CD4-positive, alpha-beta T cell treated with Interleukin-10 for 1 hour (primary cell): ENCODE data around the gene MEGF11.

Experiments used
- DNase-seq: peaks from one replicate; pipeline ENCODE4 v3.0.0-alpha.2; 2020

MEGF11 gene

GRCh38 chr15:66080717-66081398, 172.7 kb downstream of the MEGF11 start:
- DNase-seq: no peak

- DNase-seq: no peak
These were observed 174.6 kb downstream of the MEGF11 start for GRCh38 chr15:66078929-66079275.

GRCh38 chr15:66078196-66078928, 175.2 kb downstream of the MEGF11 start:
- no peak for DNase-seq

DNA sequence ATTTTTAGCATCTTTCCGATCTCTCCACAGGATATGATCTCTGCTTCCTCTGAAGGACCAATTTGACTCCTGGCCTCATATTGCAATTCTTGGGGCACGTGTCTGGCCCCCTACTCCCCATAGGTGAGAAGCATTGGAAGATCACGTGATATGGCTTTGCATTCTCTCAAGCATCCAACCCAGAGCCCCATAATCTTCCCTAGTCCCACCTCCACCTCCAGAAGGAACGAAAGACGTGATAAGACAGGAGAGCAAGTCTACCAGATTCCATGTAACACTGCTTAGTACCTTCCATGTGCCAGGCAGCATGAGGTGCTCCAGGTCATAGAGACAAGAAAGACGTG, 176.3 kb downstream of the MEGF11 start:
- no peak for DNase-seq

- DNase-seq: no peak
These were observed 176.8 kb downstream of the MEGF11 start for GRCh38 chr15:66076591-66077319.

GRCh38 chr15:66075947-66076346, 177.6 kb downstream of the MEGF11 start:
- DNase-seq: no peak

- no peak for DNase-seq
These were observed 180.8 kb downstream of the MEGF11 start for GRCh38 chr15:66072616-66073361.

- DNase-seq: no peak
These were observed 181.6 kb downstream of the MEGF11 start for GRCh38 chr15:66071921-66072295.

- no peak for DNase-seq
These were observed 182.2 kb downstream of the MEGF11 start for GRCh38 chr15:66071160-66071920.

DNA sequence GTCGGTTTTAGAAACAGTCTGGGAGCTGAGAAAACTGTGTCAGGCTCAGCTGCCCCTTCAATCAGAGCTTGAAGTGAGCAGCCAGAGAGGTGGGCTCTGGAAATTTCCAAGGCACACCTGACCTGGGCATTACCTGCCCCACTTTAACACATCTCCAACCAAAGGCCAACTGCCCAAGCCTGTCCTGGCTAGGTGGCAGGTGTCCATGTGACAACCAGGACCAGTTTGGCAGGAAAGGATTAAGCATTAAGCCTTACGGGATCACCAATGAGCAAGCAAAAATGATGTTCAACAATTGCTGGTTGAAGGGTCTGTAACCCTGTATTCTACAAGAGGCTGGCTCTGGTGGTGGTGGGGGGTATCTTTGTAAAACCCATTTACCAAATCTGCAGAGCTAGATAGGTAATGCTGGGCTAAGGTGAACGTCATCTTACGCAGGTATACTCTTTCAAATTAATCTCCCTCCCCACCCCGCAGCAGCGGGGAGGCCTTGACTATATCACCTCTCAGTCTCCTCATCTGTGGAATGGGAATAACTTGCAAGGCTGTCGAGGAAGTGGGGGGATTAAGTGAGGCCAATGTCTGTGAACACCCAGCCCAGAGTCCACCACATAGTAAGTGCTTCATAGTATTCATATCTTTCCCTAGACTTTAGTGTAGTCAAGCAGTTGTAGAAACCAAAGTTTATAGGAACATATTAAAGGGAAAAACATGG, 183.2 kb downstream of the MEGF11 start:
- no peak for DNase-seq

GRCh38 chr15:66069751-66070150, 183.8 kb downstream of the MEGF11 start:
- no peak for DNase-seq

DNA sequence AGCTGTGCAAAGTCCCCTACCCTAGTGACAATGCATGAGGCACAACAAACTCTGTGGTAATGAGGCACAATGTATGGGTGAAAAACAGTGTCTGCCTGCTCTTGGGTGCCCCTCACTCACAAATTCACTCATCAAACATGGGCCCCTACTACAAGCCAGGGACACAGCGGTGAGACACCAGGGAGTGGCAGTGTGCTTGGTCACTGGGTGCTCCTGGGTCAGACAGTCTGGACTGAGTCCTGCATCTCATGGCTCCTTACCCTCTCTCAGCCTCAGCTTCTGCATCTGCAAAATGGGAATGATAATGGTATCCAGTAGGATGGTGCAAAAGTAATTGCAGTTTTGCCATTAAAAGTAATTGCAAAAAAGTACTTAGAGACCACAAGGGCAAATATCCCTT, 184.7 kb downstream of the MEGF11 start:
- no peak for DNase-seq

DNA sequence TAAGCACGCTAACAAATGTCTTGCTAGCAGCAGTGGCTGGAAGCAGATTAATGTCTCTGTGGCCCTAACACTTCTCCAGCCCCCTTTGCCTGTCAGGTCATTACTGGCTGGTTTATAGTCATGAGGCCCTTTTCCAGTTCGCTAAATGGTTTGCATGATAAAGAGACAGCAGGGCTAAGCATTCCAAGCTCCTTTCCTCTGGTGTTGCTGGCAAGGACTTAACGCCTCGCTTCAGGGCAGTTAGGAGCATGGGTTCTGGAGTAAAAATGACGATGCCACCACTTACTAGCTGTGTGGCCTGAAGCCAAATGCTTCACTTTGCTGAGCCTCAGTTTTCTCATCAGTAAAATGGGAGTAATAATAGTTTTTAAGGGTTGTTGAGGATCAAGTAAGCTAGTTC, 185.9 kb downstream of the MEGF11 start:
- DNase-seq: no peak

DNA sequence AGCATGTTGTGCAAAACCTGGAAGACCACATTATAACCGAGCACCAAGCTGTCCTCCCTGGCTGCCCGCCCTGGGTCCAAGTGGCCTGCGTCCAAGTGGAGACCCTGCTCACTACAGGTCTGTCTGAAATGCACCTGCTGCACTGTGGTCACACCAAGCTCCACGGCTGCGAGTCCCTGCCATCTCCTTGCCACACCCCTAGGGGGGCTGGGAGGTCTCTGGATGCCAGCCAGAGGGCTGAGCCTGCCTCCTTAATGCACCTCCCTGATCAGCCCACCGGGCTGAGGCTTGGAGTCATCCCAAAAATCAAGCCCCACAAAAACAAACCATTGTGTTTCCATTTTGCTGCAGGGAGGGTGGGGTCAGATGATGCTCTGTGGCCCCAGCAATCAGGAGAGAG, 187.1 kb downstream of the MEGF11 start:
- DNase-seq: no peak

DNA sequence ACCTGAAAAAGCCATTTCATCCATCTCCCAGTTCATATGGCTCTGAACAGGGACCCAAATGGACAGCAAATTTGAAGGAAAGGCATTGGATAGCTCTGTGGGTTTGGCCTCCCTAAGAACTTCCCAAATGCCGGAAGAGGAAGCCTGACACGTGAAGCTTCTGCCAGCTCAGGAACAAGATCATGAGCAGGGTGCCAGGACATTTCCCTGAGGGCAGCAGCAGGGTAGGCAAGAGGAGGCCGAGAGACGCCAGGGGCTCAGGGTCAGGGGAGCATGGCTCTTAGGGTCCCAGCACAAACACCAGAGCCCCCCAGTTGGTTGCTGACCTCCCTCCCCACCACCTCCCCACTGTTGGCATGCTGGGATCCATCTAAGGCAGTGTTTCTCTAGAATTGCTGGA, 187.5 kb downstream of the MEGF11 start:
- DNase-seq: no peak

GRCh38 chr15:66065325-66065724, 188.2 kb downstream of the MEGF11 start:
- no peak for DNase-seq

- DNase-seq: no peak
These were observed 190.4 kb downstream of the MEGF11 start for GRCh38 chr15:66063147-66063546.

DNA sequence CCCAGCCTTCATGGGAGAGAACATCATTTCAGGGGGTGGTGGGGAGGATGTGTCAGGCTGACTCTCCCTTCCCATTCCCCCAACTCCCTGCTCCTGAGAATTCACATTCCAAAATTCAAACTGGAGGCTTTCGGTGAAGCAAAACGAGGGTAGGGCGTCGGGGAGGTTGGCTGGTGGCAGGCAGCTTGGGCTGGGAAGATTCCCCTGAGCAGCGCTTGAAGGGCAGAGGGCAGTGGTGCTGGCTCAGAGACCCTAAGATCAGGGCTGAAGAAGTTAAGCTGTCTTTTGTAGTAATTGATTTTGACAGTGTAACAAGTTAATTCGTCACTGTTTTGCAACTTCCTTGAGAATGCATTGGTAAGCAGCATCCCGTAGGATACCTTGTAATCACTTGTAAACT, 196.5 kb downstream of the MEGF11 start:
- DNase-seq: no peak

DNA sequence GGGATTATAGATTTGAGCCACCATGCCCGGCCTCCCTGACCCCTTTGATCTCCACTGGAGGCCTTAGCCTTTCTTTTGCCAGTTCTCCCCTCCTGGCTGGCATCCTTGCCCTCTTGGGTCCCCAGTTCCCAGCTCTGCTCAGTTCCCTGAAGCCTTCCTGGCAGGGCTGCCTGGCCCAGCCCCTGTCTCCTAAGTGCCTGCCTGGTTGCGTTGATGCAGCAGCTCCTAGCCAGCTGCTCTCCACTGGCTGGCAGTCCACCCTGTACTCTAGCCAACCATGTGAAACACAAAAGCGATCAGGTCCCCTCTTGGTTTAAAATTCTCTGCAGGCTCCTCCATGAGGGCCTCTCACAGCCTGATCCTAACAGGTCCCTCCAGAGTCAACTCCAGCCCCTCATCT, 199.6 kb downstream of the MEGF11 start:
- no peak for DNase-seq

DNA sequence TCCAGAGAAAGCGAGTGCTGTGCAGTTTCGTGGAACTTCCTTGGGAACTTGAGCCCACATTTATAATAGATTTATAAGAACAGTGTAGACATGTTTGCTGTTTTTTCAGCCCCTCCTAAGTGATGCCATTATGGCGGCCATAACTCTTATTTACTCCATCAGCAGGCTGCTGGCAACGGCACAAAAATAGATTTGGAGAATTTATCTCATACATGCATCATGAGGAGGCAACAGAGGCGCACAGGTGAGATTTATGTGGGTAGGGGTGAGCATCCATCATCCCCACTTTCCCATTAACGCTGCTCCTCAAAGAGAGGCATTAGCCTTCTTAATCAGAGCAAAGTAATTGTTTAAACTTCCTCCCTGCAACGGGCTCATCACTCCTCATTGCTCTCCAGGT, 201.7 kb downstream of the MEGF11 start:
- DNase-seq: no peak

- DNase-seq: no peak
These were observed 203.3 kb downstream of the MEGF11 start for GRCh38 chr15:66050264-66050663.

DNA sequence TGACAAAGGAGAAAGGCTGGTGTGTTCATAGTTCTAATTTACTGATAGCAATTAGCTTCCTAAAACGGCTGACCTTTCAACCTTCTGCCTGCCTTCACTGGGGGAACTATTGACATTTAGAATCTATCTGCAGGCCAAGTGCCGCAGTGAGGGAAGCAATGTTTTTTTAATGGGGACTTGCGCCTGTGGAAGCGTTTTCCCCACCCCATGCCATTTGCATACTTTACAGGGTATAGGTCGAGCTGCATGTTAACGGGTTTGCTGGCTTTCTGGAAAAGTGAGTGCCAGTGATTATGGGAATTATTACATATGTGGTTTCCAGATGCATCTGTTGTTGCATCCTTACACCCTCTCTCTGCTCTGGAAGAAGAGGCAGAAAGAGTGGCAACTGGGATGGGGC, 204.2 kb downstream of the MEGF11 start:
- no peak for DNase-seq
